ENCODE data around the gene PLK5. TPM values are rescaled to one million over a fixed set of nuclear protein-coding genes. Genes with fewer than 3 reads are reported as not detected.

The PLK5 gene
- total and polyA plus RNA-seq, 2 experiments from 2014 or later, result 0.87 to 1.2 TPM

GRCh38 chr19:1502433-1503088, 21.3 kb upstream of the PLK5 start:
- Histone ChIP-seq H3K27ac (no peak overlapping the region), H3K9me3 (ENCODE audit: low read depth) (no peaks in the 10 kb centered on the region), H3K36me3 (no peaks in the 10 kb centered on the region), H3K4me1 (ENCODE audit: low read depth) (no peaks in the 10 kb centered on the region), H3K4me3 (no peak overlapping the region), H3K27me3 (peaks cover 18% of the 10 kb centered on the region)
- TF ChIP-seq CTCF (IDR thresholded peaks at IDR 0.05; ENCODE audit: low read depth, low read length), result no peak
- no peak for DNase-seq (ENCODE audit: low read depth in 1 of 2, low spot score in 1 of 2)

- Histone ChIP-seq H3K4me1 (ENCODE audit: low read depth) (no peaks in the 10 kb centered on the region), H3K27me3 (peaks cover 18% of the 10 kb centered on the region), H3K4me3 (no peak overlapping the region), H3K27ac (no peak overlapping the region), H3K36me3 (no peaks in the 10 kb centered on the region), H3K9me3 (ENCODE audit: low read depth) (no peaks in the 10 kb centered on the region)
- TF ChIP-seq CTCF (IDR thresholded peaks at IDR 0.05; ENCODE audit: low read depth, low read length), result peak; percentile 73
- peak; percentile 43 to 64 for DNase-seq (ENCODE audit: low read depth in 1 of 2, low spot score in 1 of 2)
Measured at GRCh38 chr19:1503089-1503924, 20.6 kb upstream of the PLK5 start.

- no peak overlapping the region for H3K27ac ChIP-seq
Measured at GRCh38 chr19:1503925-1504773, 19.7 kb upstream of the PLK5 start.

GRCh38 chr19:1505012-1505411, 18.9 kb upstream of the PLK5 start:
- no peak for TF ChIP-seq CTCF (IDR thresholded peaks at IDR 0.05; ENCODE audit: low read depth, low read length)
- Histone ChIP-seq H3K27me3 (peaks cover 18% of the 10 kb centered on the region), H3K4me1 (ENCODE audit: low read depth) (no peaks in the 10 kb centered on the region), H3K9me3 (ENCODE audit: low read depth) (no peaks in the 10 kb centered on the region), H3K27ac (no peak overlapping the region), H3K36me3 (no peaks in the 10 kb centered on the region), H3K4me3 (no peak overlapping the region)
- no peak for DNase-seq (ENCODE audit: low read depth in 1 of 2, low spot score in 1 of 2)

More at GRCh38 chr19:1503925-1504773, 19.7 kb upstream of the PLK5 start:
- Histone ChIP-seq H3K4me1 (ENCODE audit: low read depth) (no peaks in the 10 kb centered on the region), H3K36me3 (no peaks in the 10 kb centered on the region), H3K27me3 (peaks cover 18% of the 10 kb centered on the region), H3K4me3 (no peak overlapping the region), H3K9me3 (ENCODE audit: low read depth) (no peaks in the 10 kb centered on the region)
- DNase-seq (ENCODE audit: low read depth in 1 of 2, low spot score in 1 of 2), result no peak
- TF ChIP-seq CTCF (IDR thresholded peaks at IDR 0.05; ENCODE audit: low read depth, low read length), result no peak
